Globus pallidus (tissue), 1 donor: ENCODE measurements around the gene TMEM82.
A peak's percentile ranks its signal among the peaks of the same experiment; 100 is the strongest.
"Not testable (repeated sequence)": the region's sequence is repeated elsewhere in the genome, so short reads cannot be mapped to it uniquely, and the experiment has no call there.

ENCODE experiments used
- DNase-seq: peaks from one replicate; pipeline ENCODE4 v3.0.0-alpha.2; 2015; ENCODE audit warnings: low spot score

TMEM82 gene

DNA sequence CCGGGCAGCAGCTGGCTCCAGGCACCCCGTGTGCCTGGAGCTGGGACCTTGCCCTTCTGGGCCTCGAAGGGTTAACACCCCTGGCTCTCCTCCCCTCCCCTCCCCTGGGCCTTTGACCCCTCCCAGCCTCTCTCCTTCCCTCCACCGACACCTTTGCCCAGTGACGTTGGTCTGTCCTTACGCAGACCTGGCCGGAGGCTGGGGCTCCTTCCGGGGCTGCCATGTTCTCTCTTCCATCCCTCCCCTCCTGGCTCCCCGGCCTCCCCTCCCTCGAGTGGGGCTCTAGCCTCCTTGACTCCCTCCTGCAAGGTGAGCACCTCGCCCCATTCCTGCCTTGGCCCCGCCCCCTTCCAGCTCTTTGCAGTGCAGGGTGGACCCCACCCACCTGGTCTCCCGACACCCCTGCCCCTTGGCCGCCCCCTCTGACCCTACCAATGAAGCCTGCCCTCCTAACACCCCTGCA, at the start of gene TMEM82:
TMEM82 (plus strand) TSS at position 161 of the 463 bp plus-strand sequence; CDS start at position 222, 61 bp downstream.
- DNase-seq, result no peak

DNA sequence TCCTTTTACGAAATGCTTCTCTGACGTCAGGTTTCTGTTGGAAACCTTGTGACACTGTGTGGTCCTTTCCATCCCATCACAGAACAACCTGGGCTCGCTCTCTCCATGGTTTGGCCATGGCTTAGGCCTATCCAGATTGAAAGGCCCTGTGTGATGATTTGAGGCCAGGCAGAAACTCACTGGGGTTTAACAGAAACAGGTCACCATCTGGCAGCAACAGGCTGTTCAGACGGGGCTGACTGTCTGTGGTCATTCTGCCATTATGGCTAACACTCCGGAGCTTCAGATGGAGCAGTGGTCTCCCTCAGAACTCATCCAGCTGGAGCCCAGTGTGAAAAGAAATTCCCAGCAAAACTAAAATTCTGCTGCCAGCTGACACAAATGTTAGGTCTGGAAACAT, 48.9 kb upstream of the TMEM82 start:
- DNase-seq, result no peak

DNA sequence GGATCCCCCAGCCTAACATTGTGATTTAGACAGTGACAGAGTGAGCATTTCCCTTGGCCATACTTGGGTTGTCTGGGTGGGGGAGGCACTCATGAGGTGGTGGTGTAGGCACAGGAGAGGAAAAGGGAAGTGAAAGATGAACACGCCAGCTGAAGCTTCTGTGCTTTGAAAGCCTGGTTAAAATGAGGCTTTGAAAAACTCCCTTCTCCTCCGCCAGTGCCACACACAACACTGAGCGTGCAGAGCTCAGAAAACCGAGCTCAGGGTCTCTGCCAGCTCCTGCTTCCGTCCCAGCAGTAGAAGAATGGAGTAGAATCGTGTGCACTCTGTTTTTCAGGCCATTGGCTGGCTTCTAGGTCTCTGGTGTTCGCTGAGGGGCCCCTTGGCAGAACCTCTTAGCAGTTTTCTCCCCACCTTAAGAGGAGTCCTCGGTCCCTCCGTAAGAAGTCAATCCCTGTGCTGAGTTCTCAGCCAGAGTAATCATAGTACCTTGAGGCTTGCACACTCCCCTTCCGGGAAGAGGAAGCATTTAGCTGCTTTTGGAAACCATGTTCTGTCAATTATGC, 45.3 kb upstream of the TMEM82 start:
- DNase-seq, result peak; percentile 68

DNA sequence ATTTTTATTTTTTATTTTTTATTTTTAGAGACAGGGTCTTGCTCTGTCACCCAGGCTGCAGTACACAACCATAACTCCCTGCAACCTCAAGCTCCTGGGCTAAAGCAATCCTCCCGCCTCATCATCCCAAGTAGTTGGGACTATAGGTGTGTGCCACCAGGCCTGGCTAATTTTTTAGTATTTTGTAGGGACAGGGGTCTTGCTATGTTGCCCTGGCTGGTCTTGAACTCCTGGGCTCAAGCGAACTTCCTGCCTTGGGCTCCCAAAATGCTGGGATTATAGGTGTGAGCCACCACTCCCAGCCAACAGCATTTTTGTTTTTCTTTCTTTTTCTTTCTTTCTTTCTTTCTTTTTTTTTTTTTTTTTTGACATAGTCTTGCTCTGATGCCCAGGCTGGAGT, 44.1 kb upstream of the TMEM82 start:
- no peak for DNase-seq

DNA sequence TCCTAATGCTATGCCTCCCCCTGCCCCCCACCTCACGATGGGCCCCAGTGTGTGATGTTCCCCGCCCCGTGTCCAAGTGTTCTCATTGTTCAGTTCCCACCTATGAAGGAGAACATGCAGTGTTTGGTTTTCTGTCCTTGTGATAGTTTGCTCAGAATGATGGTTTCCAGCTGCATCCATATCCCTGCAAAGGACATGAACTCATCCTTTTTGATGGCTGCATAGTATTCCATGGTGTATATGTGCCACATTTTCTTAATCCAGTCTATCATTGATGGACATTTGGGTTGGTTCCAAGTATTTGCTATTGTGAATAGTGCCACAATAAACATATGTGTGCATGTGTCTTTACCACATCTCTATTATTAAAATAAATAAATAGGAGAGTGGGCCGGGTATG, 43.0 kb upstream of the TMEM82 start:
- DNase-seq, result not testable (repeated sequence)

DNA sequence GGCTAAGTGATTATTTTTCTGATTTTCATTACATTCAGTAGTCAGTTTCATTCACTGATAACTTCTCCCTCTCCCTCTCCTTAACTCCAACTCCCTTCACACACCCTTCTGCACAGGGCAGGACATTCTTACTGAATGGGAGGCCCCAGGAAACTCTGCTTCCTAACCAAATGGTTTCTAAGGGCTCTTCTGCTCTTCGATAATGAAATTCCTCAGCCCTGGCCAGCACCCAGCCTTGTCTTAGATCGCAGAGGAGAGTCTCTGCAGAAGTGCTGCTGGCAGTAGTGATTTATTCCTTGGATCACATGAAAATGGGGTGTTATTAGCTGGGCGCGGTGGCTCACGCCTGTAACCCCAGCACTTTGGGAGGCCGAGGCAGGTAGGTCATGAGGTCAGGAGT, 41.8 kb upstream of the TMEM82 start:
- no peak for DNase-seq

DNA sequence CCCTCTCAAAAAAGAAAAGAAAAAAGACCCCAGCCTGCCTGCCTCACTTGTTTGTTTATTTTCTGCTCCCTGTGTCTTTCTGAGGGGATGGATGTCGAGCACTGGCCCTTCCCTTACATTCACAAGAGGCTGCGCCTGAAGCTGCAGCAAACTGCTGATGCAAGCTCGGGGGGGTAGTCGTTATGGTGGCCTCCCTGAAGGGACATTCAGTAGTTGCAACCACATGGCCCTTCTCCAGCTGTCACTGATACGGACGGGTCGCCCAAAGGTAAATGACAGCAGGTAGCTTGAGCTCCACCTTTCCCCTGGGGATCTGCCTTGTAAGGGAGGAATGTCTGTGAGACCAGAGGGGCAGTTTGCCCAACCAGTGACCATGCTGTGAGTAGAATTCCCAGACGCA, 40.5 kb upstream of the TMEM82 start:
- no peak for DNase-seq

DNA sequence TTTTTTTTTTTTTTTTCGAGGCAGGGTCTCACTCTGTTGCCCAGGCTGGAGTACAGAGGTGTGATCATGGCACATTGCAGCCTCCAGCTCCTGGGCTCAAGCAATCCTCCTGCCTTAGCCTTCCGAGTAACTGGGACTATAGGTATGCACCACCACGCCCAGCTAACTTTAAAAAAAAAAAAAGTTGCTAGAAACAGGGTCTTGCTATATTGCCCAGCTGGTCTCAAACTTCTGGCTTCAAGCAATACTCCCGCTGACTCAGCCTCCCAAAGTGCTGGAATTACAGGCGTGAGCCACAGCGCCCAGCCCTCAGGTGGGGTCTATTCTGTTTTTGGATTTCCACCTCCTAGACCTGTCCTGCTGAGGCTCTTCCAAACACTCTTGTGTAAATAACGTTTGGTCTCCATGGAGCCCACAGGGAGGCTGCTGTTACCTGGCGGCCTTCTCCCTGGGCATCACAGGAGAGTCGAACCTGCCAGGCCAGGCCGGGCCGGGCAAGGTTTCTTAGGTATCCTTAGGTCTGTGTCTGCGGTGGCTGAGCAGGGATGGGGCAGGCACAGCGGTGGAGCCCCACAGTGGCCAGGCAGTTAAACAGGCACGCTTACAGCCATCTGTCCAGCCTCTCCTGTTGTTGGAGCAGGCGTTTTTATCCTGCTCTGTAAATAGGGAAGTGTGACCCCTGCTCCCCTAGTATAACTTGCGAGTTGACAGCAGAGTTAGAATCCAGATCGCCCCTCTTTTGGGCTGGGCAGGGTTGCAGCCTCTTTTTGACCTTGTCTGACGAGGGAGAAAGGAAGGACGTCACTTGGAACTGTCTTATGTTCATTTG, 39.4 kb upstream of the TMEM82 start:
- no peak for DNase-seq

DNA sequence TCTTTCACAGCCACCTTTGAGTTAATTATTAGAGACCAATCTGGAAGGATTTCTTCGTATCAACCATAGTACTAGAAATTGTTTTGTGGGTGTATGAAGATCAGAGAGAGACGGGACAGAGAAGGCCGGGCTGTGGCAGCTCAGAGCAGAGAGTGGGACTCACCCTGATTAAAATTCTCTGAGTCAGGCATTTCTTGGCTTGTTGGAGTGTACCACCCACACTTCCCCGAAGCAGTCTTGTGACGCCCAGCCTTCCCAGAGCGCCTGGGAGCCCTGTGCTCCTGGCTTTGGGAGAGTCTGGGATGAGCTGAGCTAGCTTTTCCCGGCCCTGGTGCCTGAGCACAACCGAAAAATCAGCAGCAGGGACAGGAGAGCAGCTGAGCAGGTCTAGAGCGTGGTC, 38.7 kb upstream of the TMEM82 start:
- DNase-seq, result peak; percentile 71

DNA sequence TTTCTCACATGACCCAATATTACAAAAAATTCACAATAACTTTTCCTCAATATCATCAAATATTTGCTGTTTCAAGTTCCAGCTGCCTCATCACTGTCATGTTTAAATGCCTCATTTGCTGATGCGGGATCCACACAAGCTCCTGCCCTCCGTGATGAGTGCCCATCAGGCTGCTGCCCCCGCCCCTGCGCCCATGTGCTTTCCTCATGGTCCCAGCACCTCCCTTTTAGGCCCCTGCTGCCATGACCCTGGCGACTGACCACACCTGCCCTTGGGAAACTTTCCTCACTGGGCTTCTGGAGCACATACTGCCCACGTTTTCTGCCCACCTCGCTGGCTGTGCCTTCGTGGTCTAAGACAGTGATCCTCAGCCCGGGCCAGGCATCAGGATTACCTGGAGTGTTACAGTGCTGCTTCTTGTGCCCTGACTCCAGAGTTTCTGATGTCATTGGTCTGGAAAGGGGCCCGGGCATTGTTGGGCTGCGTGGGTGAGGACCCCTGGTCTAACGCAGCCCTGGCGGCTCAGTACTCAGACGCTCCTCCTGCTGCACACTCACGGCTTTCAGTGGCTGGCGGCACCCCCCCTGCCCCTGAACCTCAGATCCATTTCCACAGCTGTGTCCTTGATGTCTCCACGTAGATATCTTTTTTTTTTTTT, 37.6 kb upstream of the TMEM82 start:
- no peak for DNase-seq

DNA sequence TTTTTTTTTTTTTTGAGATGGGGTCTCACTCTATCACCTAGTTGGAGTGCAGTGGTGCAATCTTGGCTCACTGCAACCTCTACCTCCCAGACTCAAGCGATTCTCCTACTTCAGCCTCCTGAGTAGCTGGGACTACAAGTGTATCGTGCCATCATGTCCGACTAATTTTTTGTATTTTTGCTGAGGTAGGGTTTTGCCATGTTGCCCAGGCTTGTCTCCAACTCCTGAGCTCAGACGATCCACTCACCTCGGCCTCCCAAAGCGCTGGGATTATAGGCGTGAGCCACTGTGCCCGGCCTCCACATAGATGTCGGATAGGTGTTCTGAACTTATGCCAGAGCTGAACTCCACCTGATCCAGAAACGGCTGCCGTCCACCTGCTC, 37.1 kb upstream of the TMEM82 start:
- no peak for DNase-seq

DNA sequence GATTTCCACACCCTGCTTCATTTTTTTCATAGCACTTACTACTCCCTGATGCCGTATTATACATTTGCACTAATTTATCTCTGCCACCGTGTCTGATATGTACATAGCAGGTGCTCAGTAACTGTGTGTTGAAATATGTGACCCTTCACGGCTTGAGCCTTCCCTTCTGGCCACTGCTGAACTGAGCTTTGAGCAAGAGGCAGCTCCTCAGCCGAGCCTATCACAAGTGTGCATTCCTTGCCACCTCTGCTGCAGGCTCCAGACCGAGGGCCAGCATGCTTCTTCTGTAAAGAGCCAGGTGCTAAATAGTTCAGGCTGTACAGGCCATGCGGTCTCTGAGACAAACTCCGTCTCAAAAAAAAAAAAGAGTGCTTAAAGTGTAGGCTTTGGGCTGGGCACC, 35.5 kb upstream of the TMEM82 start:
- DNase-seq, result no peak

DNA sequence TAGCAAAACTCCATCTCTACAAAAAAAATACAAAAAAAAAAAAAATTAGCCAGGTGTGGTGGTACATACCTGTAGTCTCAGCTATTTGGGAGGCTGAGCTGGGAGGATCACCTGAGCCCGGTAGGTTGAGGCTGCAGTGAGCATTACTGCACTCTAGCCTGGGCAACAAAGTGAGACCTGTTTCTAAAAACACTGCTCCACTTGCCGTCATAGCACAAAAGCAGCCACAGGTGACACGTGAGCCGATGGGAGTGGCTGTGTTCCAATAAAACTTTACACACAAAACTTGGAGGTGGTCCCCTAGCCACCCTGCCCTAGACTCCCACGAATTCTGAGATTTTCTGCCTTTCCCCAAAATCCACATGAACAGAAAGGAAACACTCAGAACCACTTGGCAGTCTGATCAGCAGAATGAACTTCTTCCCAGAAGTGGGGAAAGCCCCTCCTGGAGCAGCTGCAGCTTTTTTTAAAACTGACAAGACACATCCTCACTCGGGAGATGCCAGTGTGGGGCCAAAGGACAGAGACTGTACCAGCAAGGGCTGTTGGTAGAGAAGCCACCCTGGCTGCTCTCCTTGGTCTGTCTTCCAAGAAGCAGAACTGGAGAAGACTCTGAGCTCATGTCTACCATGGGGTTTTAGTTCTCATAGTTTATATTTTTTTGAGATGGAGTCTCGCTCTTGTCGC, 34.9 kb upstream of the TMEM82 start:
- no peak for DNase-seq

DNA sequence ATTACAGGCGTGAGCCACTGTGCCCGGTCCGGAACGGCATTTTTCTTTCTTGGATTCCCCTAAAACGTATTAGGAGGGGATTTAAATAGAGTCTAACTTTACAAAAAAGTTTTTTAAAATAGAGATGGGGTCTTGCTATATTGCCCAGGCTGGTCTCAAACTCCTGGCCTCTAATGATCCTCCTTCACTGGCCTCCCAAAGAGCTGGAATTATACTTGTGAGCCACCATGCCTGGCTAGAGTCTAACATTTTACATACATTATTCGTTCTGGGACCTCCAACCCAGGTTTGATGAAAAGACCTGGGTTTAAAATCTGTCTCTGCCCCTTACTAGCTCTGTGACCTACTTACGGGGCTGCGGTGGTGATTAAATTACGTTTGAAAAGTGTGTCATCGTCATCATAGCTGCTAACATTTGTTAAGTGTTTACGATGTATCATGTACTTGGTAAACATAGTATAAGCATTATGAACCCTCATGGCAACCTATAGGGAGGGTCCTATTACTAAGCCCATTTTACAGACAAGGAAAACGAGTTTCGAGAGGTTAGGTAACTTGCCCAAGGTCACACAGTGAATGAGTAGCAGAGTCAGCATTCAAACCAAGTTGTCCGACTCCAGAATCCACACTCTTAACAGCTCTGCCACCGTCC, 33.7 kb upstream of the TMEM82 start:
- no peak for DNase-seq

DNA sequence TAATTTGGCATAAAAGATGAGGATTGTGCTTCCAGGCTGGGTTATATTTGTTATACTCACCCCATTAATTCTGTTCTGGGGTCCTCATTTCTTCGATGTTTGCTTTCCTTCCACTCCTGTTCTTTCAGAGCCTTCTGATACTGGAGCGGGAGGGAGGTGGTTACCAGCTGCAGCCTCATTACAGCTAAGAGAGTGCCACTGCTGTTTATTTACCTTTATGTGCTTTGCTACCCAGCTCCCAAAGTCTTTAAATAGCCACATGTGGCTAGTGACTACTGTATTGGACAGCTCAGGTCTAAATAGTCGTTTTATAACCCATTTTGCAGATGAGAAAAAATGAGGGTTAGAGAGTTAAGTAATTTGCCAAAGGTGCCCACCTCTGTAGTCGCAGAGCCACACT, 33.1 kb upstream of the TMEM82 start:
- no peak for DNase-seq

DNA sequence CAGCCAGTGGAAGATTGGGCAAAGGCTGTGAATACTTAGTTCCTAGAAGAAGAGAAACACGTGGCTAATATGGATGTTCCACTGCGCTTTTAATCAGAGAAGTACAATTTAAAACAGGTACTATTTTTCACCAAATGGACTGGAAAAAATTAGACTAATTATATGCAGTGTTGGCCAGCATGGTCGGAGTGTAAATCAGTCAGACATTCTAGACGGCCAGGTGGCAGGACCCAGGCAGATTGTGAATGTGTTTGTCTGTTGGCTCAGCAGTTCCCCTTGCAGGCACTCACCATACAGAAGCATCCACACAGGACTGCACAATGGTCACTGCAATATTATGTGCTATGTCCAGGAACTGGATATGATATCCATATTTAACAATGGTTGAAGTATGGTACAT, 30.1 kb upstream of the TMEM82 start:
- no peak for DNase-seq

DNA sequence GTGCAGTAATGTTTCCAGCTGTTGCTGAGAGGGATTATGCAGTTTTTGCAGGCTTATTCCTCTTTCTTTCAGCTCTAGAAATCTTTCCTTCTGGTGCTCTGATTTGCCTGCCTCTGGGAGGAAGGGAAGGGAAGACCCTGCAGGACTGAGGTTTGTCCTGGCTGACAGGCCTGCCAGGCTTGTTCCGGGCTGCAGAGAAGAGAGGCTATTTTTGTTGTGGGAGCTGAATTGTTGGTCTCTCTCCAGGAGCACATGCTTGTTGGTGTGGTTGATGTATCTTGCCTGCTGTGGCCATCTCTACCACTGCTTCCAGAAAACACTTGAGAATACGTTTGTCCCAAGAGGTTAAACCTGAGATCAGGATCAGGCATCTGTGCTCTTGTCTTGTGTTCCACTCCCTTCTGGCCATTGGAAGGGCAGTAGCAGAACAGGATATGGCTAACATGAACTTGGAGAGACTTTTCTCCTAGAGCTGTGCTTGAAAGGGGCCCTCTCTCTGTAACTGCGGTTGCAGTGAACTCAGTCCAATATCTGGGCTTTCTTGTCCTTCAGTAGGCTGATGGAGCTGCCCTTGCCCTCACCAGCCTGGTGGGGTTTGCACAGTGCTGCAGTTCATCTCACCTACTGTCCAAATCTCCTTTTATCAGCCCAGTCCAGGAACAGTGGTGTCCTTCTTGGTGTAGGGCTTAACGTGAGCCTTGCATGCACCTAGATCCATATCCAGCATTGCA, 27.7 kb upstream of the TMEM82 start:
- DNase-seq, result peak; percentile 85

DNA sequence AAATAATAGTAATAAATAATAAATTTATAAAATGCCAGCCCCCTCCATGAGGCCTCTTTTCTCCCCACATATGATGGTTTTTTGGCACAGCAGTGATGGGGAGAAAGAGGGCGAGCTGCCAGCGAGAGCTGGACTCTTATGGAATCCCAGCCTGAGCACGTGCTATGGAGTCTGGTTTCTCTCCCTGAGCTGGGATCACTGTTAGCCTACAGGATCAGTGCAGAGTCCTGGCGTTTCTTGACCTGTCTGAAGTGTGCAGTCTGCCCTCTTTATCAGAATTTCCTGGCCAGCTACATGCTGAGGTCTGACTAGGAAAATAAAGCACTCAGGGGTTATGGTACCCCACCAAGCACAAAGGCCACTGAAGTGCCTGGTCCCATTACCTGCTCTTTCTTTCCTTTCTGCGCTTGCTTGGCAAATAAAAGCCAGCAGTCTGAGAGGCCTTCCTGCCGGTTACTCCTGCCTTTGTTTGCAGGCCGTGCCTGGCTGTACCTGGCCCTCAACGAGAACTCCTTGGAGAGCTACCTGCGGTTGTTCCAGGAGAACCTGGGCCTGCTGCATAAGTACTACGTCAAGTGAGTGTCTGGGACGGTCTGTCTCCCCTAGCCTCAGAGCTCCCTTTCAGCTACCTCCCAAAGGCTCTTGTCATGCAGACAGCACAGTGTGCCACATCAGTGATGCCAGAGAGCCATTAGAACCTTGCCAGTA, 24.7 kb upstream of the TMEM82 start:
- DNase-seq, result no peak

DNA sequence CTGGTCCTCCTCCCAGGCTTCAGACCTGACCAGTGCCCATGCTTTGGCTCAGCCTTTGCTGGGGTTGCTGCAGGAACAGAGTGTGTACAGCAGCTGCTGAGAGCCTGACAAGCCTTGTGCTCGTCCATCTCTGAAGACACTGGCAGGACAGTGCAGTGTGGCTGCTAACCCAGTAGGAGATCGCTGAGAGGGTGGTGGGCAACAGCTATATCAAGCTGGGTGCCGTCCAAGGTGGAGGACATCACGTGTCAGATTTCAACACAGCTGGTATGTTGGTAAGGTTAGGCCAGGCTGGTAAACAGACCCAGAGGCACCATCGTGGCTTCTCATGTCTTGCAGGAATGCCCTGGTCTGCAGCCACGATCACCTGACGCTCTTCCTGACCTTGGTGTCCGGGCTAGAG, 24.1 kb upstream of the TMEM82 start:
- DNase-seq, result no peak

DNA sequence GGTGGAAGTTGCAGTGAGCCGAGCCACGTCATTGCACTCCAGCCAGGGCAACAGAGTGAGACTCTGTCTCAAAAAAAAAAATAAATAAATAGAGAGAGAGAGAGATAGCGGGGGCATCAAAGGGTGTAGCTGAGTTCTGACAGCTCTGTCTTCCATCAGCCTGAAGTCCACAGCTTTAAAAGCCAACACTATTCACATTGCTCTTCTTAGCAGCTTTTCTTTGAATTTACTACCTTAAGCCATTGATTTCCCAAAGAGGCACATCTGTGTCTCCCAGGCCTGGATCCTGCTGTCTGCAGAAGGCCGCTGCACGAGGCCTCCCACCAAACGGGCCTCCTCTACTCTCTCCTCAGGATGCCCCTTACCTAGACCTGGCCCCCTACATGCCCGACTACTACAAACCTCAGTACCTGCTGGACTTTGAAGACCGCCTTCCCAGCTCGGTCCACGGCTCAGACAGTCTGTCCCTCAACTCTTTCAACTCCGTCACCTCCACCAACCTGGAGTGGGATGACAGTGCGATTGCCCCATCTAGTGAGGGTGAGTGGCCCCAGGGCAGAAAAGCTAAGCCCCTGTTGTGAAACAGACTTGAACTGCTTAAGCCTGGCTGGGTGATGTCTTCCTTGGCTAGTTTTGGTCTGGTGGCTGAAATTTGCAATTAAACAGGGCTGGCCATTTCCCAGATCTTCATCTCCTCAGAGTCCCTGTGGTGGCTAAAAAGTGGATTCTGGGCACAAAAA, 22.7 kb upstream of the TMEM82 start:
- DNase-seq, result no peak
